HepG2 (cell line): ENCODE data around the gene CALD1. TPM values are rescaled to one million over a fixed set of nuclear protein-coding genes. Genes with fewer than 3 reads are reported as not detected.

ENCODE experiments used
- BORCS8-MEF2B ChIP-seq: sonication (generic); formaldehyde crosslinking; IDR thresholded peaks from 2 replicates; pipeline ENCODE4 v1.8.0; 2022; ENCODE audit warnings: mild to moderate bottlenecking, missing genetic modification reagents
- CREM ChIP-seq, 2 experiments: sonication (generic) in 1 of 2; formaldehyde crosslinking in 1 of 2; IDR thresholded peaks; 2 replicates each; pipeline versions ENCODE4 v1.4.0 to v1.6.1; 2016 to 2020; ENCODE audit warnings: antibody characterized with exemption in 1 of 2, mild to moderate bottlenecking in 1 of 2, missing genetic modification reagents in 1 of 2
- ELF1 ChIP-seq: sonication (generic); formaldehyde crosslinking; IDR thresholded peaks from 2 replicates; pipeline ENCODE4 v1.4.0; 2020; ENCODE audit warnings: missing genetic modification reagents
- ELF4 ChIP-seq: sonication (generic); formaldehyde crosslinking; IDR thresholded peaks from 2 replicates; pipeline ENCODE4 v1.5.0; 2020; ENCODE audit warnings: missing genetic modification reagents, mild to moderate bottlenecking, moderate library complexity, borderline replicate concordance
- MBD4 ChIP-seq: IDR thresholded peaks from 2 replicates; pipeline ENCODE4 v1.6.1; 2012; ENCODE audit warnings: low read length, inconsistent platforms, borderline replicate concordance
- MBNL3 ChIP-seq: fragments of 250-450 bp; sonication (Bioruptor Pico); conservative IDR thresholded peaks from 2 replicates; pipeline ENCODE4 v1.8.0; 2022; ENCODE audit warnings: mild to moderate bottlenecking, inconsistent platforms
- NAIF1 ChIP-seq: sonication (generic); formaldehyde crosslinking; IDR thresholded peaks from 2 replicates; pipeline ENCODE4 v1.5.0; 2020; ENCODE audit warnings: mild to moderate bottlenecking, missing genetic modification reagents, borderline replicate concordance
- NFKBIZ ChIP-seq: IDR thresholded peaks from 2 replicates; pipeline ENCODE4 v1.6.1; 2018; ENCODE audit warnings: missing genetic modification reagents, missing compliant biosample characterization
- NFRKB ChIP-seq: fragments of 450-650 bp; IDR thresholded peaks from 2 replicates; pipeline ENCODE4 v1.6.1; 2017
- PAF1 ChIP-seq: IDR thresholded peaks from 2 replicates; pipeline ENCODE4 v1.6.1; 2016; ENCODE audit warnings: missing genetic modification reagents, missing compliant biosample characterization
- SOX13 ChIP-seq, 3 experiments: fragments of 450-650 bp in 1 of 3; sonication (generic) in 1 of 3; formaldehyde crosslinking in 1 of 3; IDR thresholded peaks in 2 of 3; conservative IDR thresholded peaks in 1 of 3; 2 replicates each; pipeline versions ENCODE4 v1.5.0 to v1.6.1; 2016 to 2020; ENCODE audit warnings: antibody characterized with exemption in 1 of 3, mild to moderate bottlenecking in 1 of 3, missing compliant biosample characterization in 1 of 3, missing genetic modification reagents in 1 of 3, moderate library complexity in 1 of 3
- TEAD3 ChIP-seq: optimal IDR thresholded peaks from 2 replicates; pipeline ENCODE3; 2016; ENCODE audit warnings: borderline replicate concordance
- TFDP1 ChIP-seq: IDR thresholded peaks from 2 replicates; pipeline ENCODE4 v1.6.1; 2016; ENCODE audit warnings: missing compliant biosample characterization, missing genetic modification reagents, borderline replicate concordance
- ZBTB34 ChIP-seq: sonication (generic); formaldehyde crosslinking; IDR thresholded peaks from 2 replicates; pipeline ENCODE4 v1.8.0; 2022; ENCODE audit warnings: mild to moderate bottlenecking, missing genetic modification reagents
- ZBTB38 ChIP-seq: sonication (generic); formaldehyde crosslinking; IDR thresholded peaks from 2 replicates; pipeline ENCODE4 v1.5.1; 2020; ENCODE audit warnings: mild to moderate bottlenecking, missing genetic modification reagents
- ZFYVE20 ChIP-seq: sonication (generic); formaldehyde crosslinking; IDR thresholded peaks from 2 replicates; pipeline ENCODE4 v1.8.0; 2023; ENCODE audit warnings: low read depth, mild to moderate bottlenecking, moderate library complexity, missing genetic modification reagents, borderline replicate concordance
- ZNF18 ChIP-seq: sonication (generic); formaldehyde crosslinking; IDR thresholded peaks from 2 replicates; pipeline ENCODE4 v1.8.0; 2022; ENCODE audit warnings: mild to moderate bottlenecking, missing genetic modification reagents; ENCODE audit not compliant: insufficient replicate concordance
- ZNF230 ChIP-seq: sonication (generic); formaldehyde crosslinking; IDR thresholded peaks from 2 replicates; pipeline ENCODE4 v1.4.0; 2020; ENCODE audit warnings: mild to moderate bottlenecking, missing genetic modification reagents
- ZNF260 ChIP-seq: sonication (generic); formaldehyde crosslinking; IDR thresholded peaks from 2 replicates; pipeline ENCODE4 v1.4.0; 2020; ENCODE audit warnings: missing genetic modification reagents, low read depth, mild to moderate bottlenecking, borderline replicate concordance
- ZNF33A ChIP-seq: sonication (generic); formaldehyde crosslinking; IDR thresholded peaks from 2 replicates; pipeline ENCODE4 v1.5.1; 2020; ENCODE audit warnings: missing genetic modification reagents, mild to moderate bottlenecking, moderate library complexity, borderline replicate concordance
- ZNF432 ChIP-seq: sonication (generic); formaldehyde crosslinking; IDR thresholded peaks from 2 replicates; pipeline ENCODE4 v1.5.0; 2020; ENCODE audit warnings: missing genetic modification reagents, mild to moderate bottlenecking, borderline replicate concordance
- ZNF546 ChIP-seq: sonication (generic); formaldehyde crosslinking; conservative IDR thresholded peaks from 2 replicates; pipeline ENCODE4 v1.8.1; 2023; ENCODE audit warnings: mild to moderate bottlenecking, missing genetic modification reagents
- ZNF619 ChIP-seq: sonication (generic); formaldehyde crosslinking; IDR thresholded peaks from 2 replicates; pipeline ENCODE4 v1.4.0; 2020; ENCODE audit warnings: mild to moderate bottlenecking, missing genetic modification reagents
- ZNF782 ChIP-seq: sonication (generic); formaldehyde crosslinking; IDR thresholded peaks from 2 replicates; pipeline ENCODE4 v1.4.0; 2020; ENCODE audit warnings: missing genetic modification reagents, mild to moderate bottlenecking, borderline replicate concordance
- ZNF883 ChIP-seq: sonication (generic); formaldehyde crosslinking; IDR thresholded peaks from 2 replicates; pipeline ENCODE4 v1.5.1; 2020; ENCODE audit warnings: mild to moderate bottlenecking, missing genetic modification reagents; ENCODE audit errors: not compliant biosample characterization
- polyA plus RNA-seq, 8 experiments: library from polyadenylated mRNA; depleted of rRNA in 3 of 8; stranded (reverse) in 7 of 8; unstranded in 1 of 8; fragments of >200 nt; fragmentation: Illumina TruSeq in 4 of 8; extraction: Trizol in 4 of 8; gene quantifications; 2 replicates each; pipeline versions ENCODE4 v1.2.1 to v1.2.3, GENCODE V29; 2011 to 2016; ENCODE audit warnings: low read depth in 4 of 8, missing spikeins in 1 of 8, mixed read lengths in 1 of 8; ENCODE audit not compliant: insufficient read depth in 1 of 8
- total RNA-seq, 5 experiments: library from RNA; depleted of rRNA; stranded (reverse); fragments of >200 nt; fragmentation: Illumina TruSeq; extraction: Trizol; gene quantifications; 2 replicates each; pipeline ENCODE4 v1.2.3, GENCODE V29; 2016; ENCODE audit warnings: low read depth in 1 of 5
- TF ChIP-seq, protein P1 (sequence below): sonication (generic); formaldehyde crosslinking; IDR thresholded peaks from 2 replicates; pipeline ENCODE4 v1.5.0; 2020; ENCODE audit warnings: missing genetic modification reagents

CALD1 gene
- total and polyA plus RNA-seq, 2 of the 13 experiments (the other 11 are each of a cell fraction or from before 2014, with no cell fraction given), result 53.0 to 112 TPM

GRCh38 chr7:134902058-134902457 lies 122.6 kb downstream of the CALD1 start (continued):
- TF ChIP-seq ZBTB38 (CRISPR knock-in tag) (no peak), NFRKB (no peak), ZNF230 (CRISPR knock-in tag) (no peak), ZBTB34 (CRISPR knock-in tag) (no peak; the same call in 1 of the 2 replicates), ZNF546 (CRISPR knock-in tag) (no peak), ZNF619 (CRISPR knock-in tag) (no peak), ELF4 (0 out of 2 replicates have a peak, but pooled peaks have one; percentile 28), NAIF1 (CRISPR knock-in tag) (no peak), ELF1 (CRISPR knock-in tag) (peak; percentile 56; the same call in 1 of the 2 replicates), ZNF432 (CRISPR knock-in tag) (no peak), TEAD3 (CRISPR knock-in tag) (no peak), MBNL3 (CRISPR knock-in tag) (no peak), ZFYVE20 (CRISPR knock-in tag) (no peak), SOX13 (IDR thresholded peaks at IDR 0.05) (no peak), SOX13 (CRISPR knock-in tag; conservative IDR thresholded peaks at IDR 0.05 in 1 of 2, IDR thresholded peaks at IDR 0.05 in 1 of 2) (no peak), NFKBIZ (no peak), BORCS8-MEF2B (no peak), PAF1 (CRISPR knock-in tag) (no peak), ZNF33A (CRISPR knock-in tag) (0 out of 2 replicates have a peak, but pooled peaks have one; percentile 39), MBD4 (peak; percentile 14; the same call in 1 of the 2 replicates), CREM (IDR thresholded peaks at IDR 0.05) (no peak), CREM (CRISPR knock-in tag; IDR thresholded peaks at IDR 0.05) (no peak), ZNF883 (CRISPR knock-in tag) (no peak), ZNF782 (CRISPR knock-in tag) (no peak), TFDP1 (CRISPR knock-in tag) (no peak), ZNF260 (no peak), ZNF18 (no peak)
- TF ChIP-seq, protein P1, sequence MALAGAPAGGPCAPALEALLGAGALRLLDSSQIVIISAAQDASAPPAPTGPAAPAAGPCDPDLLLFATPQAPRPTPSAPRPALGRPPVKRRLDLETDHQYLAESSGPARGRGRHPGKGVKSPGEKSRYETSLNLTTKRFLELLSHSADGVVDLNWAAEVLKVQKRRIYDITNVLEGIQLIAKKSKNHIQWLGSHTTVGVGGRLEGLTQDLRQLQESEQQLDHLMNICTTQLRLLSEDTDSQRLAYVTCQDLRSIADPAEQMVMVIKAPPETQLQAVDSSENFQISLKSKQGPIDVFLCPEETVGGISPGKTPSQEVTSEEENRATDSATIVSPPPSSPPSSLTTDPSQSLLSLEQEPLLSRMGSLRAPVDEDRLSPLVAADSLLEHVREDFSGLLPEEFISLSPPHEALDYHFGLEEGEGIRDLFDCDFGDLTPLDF (CRISPR knock-in tag), result no peak
